Stimulated activated CD4-positive, alpha-beta T cell treated with anti-CD3 and anti-CD28 coated beads, Interleukin-15, amount 100 ng/mL, for 1 hour (primary cell): ENCODE data around the gene IQSEC2.

Experiments used
- DNase-seq, 2 donors: peaks; one replicate each; pipeline ENCODE4 v3.0.0-alpha.2; 2020; ENCODE audit warnings: low read depth in 1 of 2, low spot score in 1 of 2

The IQSEC2 gene

GRCh38 chrX:53305219-53305995, 24.0 kb upstream of the IQSEC2 start:
- no peak for DNase-seq

GRCh38 chrX:53303195-53303594, 21.8 kb upstream of the IQSEC2 start:
- no peak for DNase-seq

- DNase-seq = no peak
Observed at GRCh38 chrX:53300157-53300556, 18.8 kb upstream of the IQSEC2 start.

- DNase-seq = no peak
Observed at GRCh38 chrX:53294024-53294648, 12.8 kb upstream of the IQSEC2 start.

- DNase-seq = no peak
Observed at GRCh38 chrX:53291596-53291995, 10.2 kb upstream of the IQSEC2 start.

- DNase-seq = no peak
Observed at GRCh38 chrX:53290441-53291041, 9.2 kb upstream of the IQSEC2 start.

- DNase-seq = no peak
Observed at GRCh38 chrX:53288189-53288588, 6.8 kb upstream of the IQSEC2 start.

GRCh38 chrX:53287493-53288138, 6.2 kb upstream of the IQSEC2 start:
- no peak for DNase-seq

GRCh38 chrX:53286171-53286570, 4.8 kb upstream of the IQSEC2 start:
- no peak for DNase-seq

GRCh38 chrX:53285591-53285990, 4.2 kb upstream of the IQSEC2 start:
- DNase-seq = no peak

GRCh38 chrX:53284684-53285447, 3.5 kb upstream of the IQSEC2 start:
- peak in 1 of 2 donors; percentile 20 for DNase-seq

- DNase-seq = no peak
Observed at GRCh38 chrX:53283567-53283966, 2.2 kb upstream of the IQSEC2 start.

GRCh38 chrX:53283099-53283498, 1.7 kb upstream of the IQSEC2 start:
- DNase-seq = no peak

GRCh38 chrX:53281963-53282695, 745 bp upstream of the IQSEC2 start:
- no peak for DNase-seq

- DNase-seq = no peak
Observed at GRCh38 chrX:53280331-53281320, 758 bp downstream of the IQSEC2 start.

- no peak for DNase-seq
Observed at GRCh38 chrX:53279296-53280237, 1.8 kb downstream of the IQSEC2 start.

GRCh38 chrX:53272808-53273337, 8.5 kb downstream of the IQSEC2 start:
- no peak for DNase-seq

- no peak for DNase-seq
Observed at GRCh38 chrX:53269536-53270107, 11.8 kb downstream of the IQSEC2 start.
